ENCODE data around the gene GNAI1. TPM values are rescaled to one million over a fixed set of nuclear protein-coding genes. Genes with fewer than 3 reads are reported as not detected.

GNAI1 gene
- total and polyA plus RNA-seq, 2 of the 13 experiments (the other 11 are each of a cell fraction or from before 2014, with no cell fraction given) = 3.5 to 5.7 TPM

DNA sequence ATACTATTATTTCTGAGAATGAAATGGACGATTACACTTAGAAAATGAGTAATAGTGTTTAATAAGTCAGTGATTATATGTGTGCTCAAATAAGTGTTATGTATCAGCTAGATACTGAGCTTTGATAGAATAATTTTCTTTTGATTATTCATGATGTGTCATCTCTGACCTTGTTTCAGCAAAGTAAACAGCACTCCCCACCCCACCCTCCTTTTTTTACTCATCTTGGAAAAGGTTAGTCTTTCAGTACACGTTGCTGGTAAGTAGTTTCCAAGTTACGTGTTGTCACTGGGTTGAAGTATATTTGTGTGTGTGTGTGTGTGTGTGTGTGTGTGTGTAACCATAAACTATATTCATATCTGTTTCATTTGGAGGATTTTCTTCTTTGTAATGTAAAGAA is 84.1 kb downstream of the GNAI1 start (continued):
- TF ChIP-seq, protein P1, sequence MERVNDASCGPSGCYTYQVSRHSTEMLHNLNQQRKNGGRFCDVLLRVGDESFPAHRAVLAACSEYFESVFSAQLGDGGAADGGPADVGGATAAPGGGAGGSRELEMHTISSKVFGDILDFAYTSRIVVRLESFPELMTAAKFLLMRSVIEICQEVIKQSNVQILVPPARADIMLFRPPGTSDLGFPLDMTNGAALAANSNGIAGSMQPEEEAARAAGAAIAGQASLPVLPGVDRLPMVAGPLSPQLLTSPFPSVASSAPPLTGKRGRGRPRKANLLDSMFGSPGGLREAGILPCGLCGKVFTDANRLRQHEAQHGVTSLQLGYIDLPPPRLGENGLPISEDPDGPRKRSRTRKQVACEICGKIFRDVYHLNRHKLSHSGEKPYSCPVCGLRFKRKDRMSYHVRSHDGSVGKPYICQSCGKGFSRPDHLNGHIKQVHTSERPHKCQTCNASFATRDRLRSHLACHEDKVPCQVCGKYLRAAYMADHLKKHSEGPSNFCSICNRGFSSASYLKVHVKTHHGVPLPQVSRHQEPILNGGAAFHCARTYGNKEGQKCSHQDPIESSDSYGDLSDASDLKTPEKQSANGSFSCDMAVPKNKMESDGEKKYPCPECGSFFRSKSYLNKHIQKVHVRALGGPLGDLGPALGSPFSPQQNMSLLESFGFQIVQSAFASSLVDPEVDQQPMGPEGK (CRISPR knock-in tag; IDR thresholded peaks at IDR 0.05) = 0 out of 2 replicates have a peak, but pooled peaks have one; percentile 36

DNA sequence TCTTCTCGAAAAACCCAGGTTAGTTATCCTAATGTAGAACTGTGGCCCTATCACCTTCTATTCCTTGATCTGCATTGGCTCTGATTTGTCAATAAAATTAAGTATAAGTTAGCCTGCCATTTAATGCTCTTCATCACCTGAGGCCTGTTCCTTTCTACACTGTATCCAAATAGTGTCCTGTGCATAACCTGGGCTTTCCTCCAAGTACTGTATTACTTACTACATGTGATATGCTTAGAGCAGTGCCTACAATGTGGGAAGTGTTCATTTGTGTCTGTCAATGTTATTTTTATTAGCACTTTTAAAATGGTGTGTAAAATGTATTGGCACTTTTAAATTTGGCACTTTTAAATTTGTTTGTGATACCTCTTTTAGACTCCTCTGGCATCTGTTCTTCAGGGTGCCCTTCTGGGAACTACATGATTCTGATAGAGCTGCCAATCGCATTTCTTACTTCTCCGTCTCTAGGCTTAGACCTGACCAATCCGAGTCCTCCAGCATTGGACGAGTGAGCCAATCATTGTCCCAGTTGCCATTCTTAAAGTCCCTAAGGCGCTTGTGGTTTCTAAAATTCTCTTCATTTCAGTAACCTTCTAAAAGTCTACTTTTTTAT is 85.5 kb downstream of the GNAI1 start:
- DNase-seq (ENCODE audit: low spot score) = no peak
- Histone ChIP-seq H2AFZ (ENCODE audit: low read length) (no peak overlapping the region), H3K36me3 (replicated peaks in 1 of 2; ENCODE audit: control insufficient read depth in 1 of 2, insufficient read depth in 2 of 2, low read length in 2 of 2) (no peaks in the 10 kb centered on the region), H3K79me2 (ENCODE audit: insufficient read depth, low read length) (no peaks in the 10 kb centered on the region), H3K9me3 (ENCODE audit: low read length) (no peaks in the 10 kb centered on the region), H3K9ac (ENCODE audit: insufficient read depth, low read depth, low read length) (no peak overlapping the region), H3K4me2 (ENCODE audit: low read depth, low read length) (no peak overlapping the region), H3K27ac (ENCODE audit: extremely low read length, insufficient read depth, low read length) (no peak overlapping the region), H3K4me1 (ENCODE audit: insufficient read depth, low read length) (peaks cover 11% of the 10 kb centered on the region; the same call in 1 of the 2 replicates), H3K4me3 (replicated peaks in 1 of 3; ENCODE audit: insufficient read depth in 1 of 3, low read depth in 2 of 3, low read length in 3 of 3) (no peak overlapping the region), H4K20me1 (ENCODE audit: insufficient read depth, low read length) (no peaks in the 10 kb centered on the region), H3K27me3 (ENCODE audit: control insufficient read depth in 1 of 2, insufficient read depth in 2 of 2, low read length in 2 of 2) (no peaks in the 10 kb centered on the region)
- BruUV-seq (replicated peaks) = no TSS peak
- TF ChIP-seq FOXP1 (IDR thresholded peaks at IDR 0.05) = no peak
- no peak for TF ChIP-seq FOXP1 (CRISPR knock-in tag; IDR thresholded peaks at IDR 0.05)
- TF ChIP-seq, protein P2, sequence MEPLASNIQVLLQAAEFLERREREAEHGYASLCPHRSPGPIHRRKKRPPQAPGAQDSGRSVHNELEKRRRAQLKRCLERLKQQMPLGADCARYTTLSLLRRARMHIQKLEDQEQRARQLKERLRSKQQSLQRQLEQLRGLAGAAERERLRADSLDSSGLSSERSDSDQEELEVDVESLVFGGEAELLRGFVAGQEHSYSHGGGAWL (CRISPR knock-in tag; IDR thresholded peaks at IDR 0.05) = no peak
- TF ChIP-seq ZNF430 (CRISPR knock-in tag; IDR thresholded peaks at IDR 0.05) = no peak
- no peak for TF ChIP-seq HIC2 (CRISPR knock-in tag; IDR thresholded peaks at IDR 0.05; ENCODE audit: low read depth)
- no peak for TF ChIP-seq MTF2 (CRISPR knock-in tag; IDR thresholded peaks at IDR 0.05; ENCODE audit: borderline replicate concordance)
- TF ChIP-seq, protein P3, sequence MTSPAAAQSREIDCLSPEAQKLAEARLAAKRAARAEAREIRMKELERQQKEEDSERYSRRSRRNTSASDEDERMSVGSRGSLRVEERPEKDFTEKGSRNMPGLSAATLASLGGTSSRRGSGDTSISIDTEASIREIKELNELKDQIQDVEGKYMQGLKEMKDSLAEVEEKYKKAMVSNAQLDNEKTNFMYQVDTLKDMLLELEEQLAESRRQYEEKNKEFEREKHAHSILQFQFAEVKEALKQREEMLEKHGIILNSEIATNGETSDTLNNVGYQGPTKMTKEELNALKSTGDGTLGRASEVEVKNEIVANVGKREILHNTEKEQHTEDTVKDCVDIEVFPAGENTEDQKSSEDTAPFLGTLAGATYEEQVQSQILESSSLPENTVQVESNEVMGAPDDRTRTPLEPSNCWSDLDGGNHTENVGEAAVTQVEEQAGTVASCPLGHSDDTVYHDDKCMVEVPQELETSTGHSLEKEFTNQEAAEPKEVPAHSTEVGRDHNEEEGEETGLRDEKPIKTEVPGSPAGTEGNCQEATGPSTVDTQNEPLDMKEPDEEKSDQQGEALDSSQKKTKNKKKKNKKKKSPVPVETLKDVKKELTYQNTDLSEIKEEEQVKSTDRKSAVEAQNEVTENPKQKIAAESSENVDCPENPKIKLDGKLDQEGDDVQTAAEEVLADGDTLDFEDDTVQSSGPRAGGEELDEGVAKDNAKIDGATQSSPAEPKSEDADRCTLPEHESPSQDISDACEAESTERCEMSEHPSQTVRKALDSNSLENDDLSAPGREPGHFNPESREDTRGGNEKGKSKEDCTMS (CRISPR knock-in tag; conservative IDR thresholded peaks at IDR 0.05) = no peak
- no peak for TF ChIP-seq ARID3A (IDR thresholded peaks at IDR 0.05; ENCODE audit: low read depth, low read length)
- ChIA-PET POLR2A (no interaction called here), CTCF (ENCODE audit: low intra/inter-chr PET ratio, low total read pairs) (no interaction called here)
- in situ Hi-C loops (cut with HindIII; ENCODE audit: extremely low pct_ligation_motif_present, low pct_unique_long_range_greater_than_20kb) (no loop called here), intact Hi-C loops (cut with micrococcal nuclease; ENCODE audit: unreplicated experiment) (no loop called here)
- FAIRE-seq = no peak
- WGBS (ENCODE audit: low lambda C conversion rate) = 97% methylated on average over 6 of the region's 6 CpGs
- no peak for ATAC-seq
